Stomach (tissue), 4 donors: ENCODE results near the gene PDZRN3.

Experiments used
- EP300 ChIP-seq: sonication (generic); formaldehyde crosslinking; IDR thresholded peaks from one replicate; pipeline ENCODE4 v1.6.1; 2017; ENCODE audit warnings: antibody characterized with exemption
- POLR2AphosphoS5 ChIP-seq, 3 donors: sonication (generic); formaldehyde crosslinking; IDR thresholded peaks; one replicate each; pipeline ENCODE4 v1.6.1; 2016; ENCODE audit warnings: antibody characterized with exemption in 3 of 3
- TF ChIP-seq, protein P1 (sequence below), 7 experiments: fragments of 450-650 bp in 4 of 7; fragments of 200-600 bp in 3 of 7; sonication (generic) in 3 of 7; IDR thresholded peaks; one replicate each; pipeline ENCODE4 v1.5.1; 2016 to 2019; ENCODE audit warnings: antibody characterized with exemption in 7 of 7, control low read depth in 2 of 7, mild to moderate bottlenecking in 1 of 7

- TF ChIP-seq, protein P1, sequence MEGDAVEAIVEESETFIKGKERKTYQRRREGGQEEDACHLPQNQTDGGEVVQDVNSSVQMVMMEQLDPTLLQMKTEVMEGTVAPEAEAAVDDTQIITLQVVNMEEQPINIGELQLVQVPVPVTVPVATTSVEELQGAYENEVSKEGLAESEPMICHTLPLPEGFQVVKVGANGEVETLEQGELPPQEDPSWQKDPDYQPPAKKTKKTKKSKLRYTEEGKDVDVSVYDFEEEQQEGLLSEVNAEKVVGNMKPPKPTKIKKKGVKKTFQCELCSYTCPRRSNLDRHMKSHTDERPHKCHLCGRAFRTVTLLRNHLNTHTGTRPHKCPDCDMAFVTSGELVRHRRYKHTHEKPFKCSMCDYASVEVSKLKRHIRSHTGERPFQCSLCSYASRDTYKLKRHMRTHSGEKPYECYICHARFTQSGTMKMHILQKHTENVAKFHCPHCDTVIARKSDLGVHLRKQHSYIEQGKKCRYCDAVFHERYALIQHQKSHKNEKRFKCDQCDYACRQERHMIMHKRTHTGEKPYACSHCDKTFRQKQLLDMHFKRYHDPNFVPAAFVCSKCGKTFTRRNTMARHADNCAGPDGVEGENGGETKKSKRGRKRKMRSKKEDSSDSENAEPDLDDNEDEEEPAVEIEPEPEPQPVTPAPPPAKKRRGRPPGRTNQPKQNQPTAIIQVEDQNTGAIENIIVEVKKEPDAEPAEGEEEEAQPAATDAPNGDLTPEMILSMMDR (IDR thresholded peaks at IDR 0.05) = no peak
- no peak for TF ChIP-seq EP300
- no peak for TF ChIP-seq POLR2AphosphoS5 (IDR thresholded peaks at IDR 0.05)
Observed at GRCh38 chr3:73580343-73580742, 44.4 kb downstream of the PDZRN3 start.
